Panc1 (cell line): Measurements from ENCODE around the gene HIPK4. TPM values are rescaled to one million over a fixed set of nuclear protein-coding genes. Genes with fewer than 3 reads are reported as not detected.

Experiments used
- ATAC-seq: fragments of 200-7000 bp; cut with Tn5 transposase; 2 replicates; pipeline ENCODE4 v1.9.1; 2020; ENCODE audit warnings: mild to moderate bottlenecking, moderate library complexity
- BruUV-seq: library from RNA; stranded (reverse); fragments of 400-500 nt; replicated peaks from 2 replicates; lab custom pipeline; 2021; lab: Mats Ljungman, UMichigan
- CTCF ChIA-PET: fragments of 300-600 bp; sonication (Branson Sonifier 250); formaldehyde crosslinking; loops from one replicate; lab custom pipeline; 2022; ENCODE audit warnings: antibody characterized with exemption; lab: Charles Lee
- POLR2A ChIA-PET: fragments of 300-600 bp; sonication (Branson Sonifier 250); formaldehyde crosslinking; loops from one replicate; lab custom pipeline; 2022; ENCODE audit warnings: antibody characterized with exemption; lab: Charles Lee
- DNase-seq: peaks from one replicate; pipeline ENCODE4 v3.0.0-alpha.2; 2010; ENCODE audit warnings: low read depth, low spot score
- H3K27ac ChIP-seq: 2 replicates; pipeline ENCODE4 v1.5.1; 2011; ENCODE audit warnings: mild to moderate bottlenecking, low read length, inconsistent platforms
- H3K27me3 ChIP-seq: fragments of 200-500 bp; sonication (Bioruptor generic); 2 replicates; pipeline ENCODE4 v1.6.0; 2014; ENCODE audit warnings: low read length, inconsistent platforms; ENCODE audit not compliant: control insufficient read depth, insufficient read depth
- H3K36me3 ChIP-seq: fragments of 200-500 bp; sonication (Bioruptor generic); 2 replicates; pipeline ENCODE4 v1.5.1; 2014; ENCODE audit warnings: inconsistent platforms, mild to moderate bottlenecking, low read length, moderate library complexity; ENCODE audit not compliant: control insufficient read depth, insufficient read depth
- H3K4me1 ChIP-seq: 2 replicates; pipeline ENCODE4 v1.5.1; 2011; ENCODE audit warnings: inconsistent platforms, mild to moderate bottlenecking, low read length, moderate library complexity; ENCODE audit not compliant: control insufficient read depth, insufficient read depth
- H3K4me3 ChIP-seq, 2 experiments: 2 replicates each; pipeline ENCODE4 v1.5.1; 2011 to 2012; ENCODE audit warnings: low read depth in 2 of 2, low read length in 2 of 2, mild to moderate bottlenecking in 2 of 2, inconsistent platforms in 1 of 2, moderate library complexity in 1 of 2
- H3K9me3 ChIP-seq: fragments of 200-500 bp; sonication (Bioruptor generic); 2 replicates; pipeline ENCODE4 v1.5.1; 2014; ENCODE audit warnings: low read depth, mild to moderate bottlenecking, inconsistent platforms, low read length, moderate library complexity; ENCODE audit not compliant: control insufficient read depth, insufficient read depth
- CTCF ChIP-seq: fragments of 450-650 bp; IDR thresholded peaks from 2 replicates; pipeline ENCODE4 v1.5.1; 2017; ENCODE audit warnings: mild to moderate bottlenecking
- POLR2AphosphoS5 ChIP-seq: IDR thresholded peaks from 2 replicates; pipeline ENCODE4 v1.6.1; 2012; ENCODE audit warnings: mild to moderate bottlenecking, low read depth, low read length, moderate library complexity
- REST ChIP-seq, 2 experiments: IDR thresholded peaks; 2 replicates each; pipeline ENCODE4 v1.6.1; 2011 to 2012; ENCODE audit warnings: low read depth in 2 of 2, control low read depth in 1 of 2, low read length in 1 of 2, mild to moderate bottlenecking in 1 of 2, moderate library complexity in 1 of 2; ENCODE audit not compliant: insufficient read depth in 1 of 2
- SIN3A ChIP-seq: IDR thresholded peaks from 2 replicates; pipeline ENCODE4 v1.6.1; 2012; ENCODE audit warnings: low read depth, mild to moderate bottlenecking, low read length, moderate library complexity, borderline replicate concordance; ENCODE audit not compliant: insufficient read depth
- in situ Hi-C: cut with HindIII; loops from 2 replicates; pipeline ENCODE4 v1.10.0; 2016; ENCODE audit warnings: low sequenced_read_pairs, low pct_unique_long_range_greater_than_20kb
- intact Hi-C: fragments of 100-400 bp; cut with micrococcal nuclease; formaldehyde crosslinking; loops from one replicate; pipeline ENCODE4 v1.10.0; 2022; ENCODE audit not compliant: unreplicated experiment
- total RNA-seq: library from RNA; stranded (reverse); gene quantifications from one replicate; pipeline ENCODE4 v1.2.1, GENCODE V29; 2021; ENCODE audit not compliant: unreplicated experiment

The HIPK4 gene
- total RNA-seq, 1 experiment from 2014 or later = 0.13 TPM

- intact Hi-C loops (no loop called here), in situ Hi-C loops (no loop called here)
- no peaks in the 10 kb centered on the region for H3K36me3 ChIP-seq
- TF ChIP-seq REST (IDR thresholded peaks at IDR 0.05; ENCODE audit: insufficient read depth in 1 of 2, low read depth in 2 of 2, low read length in 1 of 2) (no peak), CTCF (no peak), SIN3A (no peak), POLR2AphosphoS5 (no peak)
- no peak for ATAC-seq
- ChIA-PET POLR2A (no interaction called here), CTCF (interaction anchor here (0.5 kb wide), 1 partner anchor 20 kb away, joined by 3 read pairs; no protein-coding TSS in a partner anchor)
- H3K27ac ChIP-seq = no peak overlapping the region
- H3K4me3 ChIP-seq = no peak overlapping the region
- H3K4me1 ChIP-seq = no peaks in the 10 kb centered on the region
- BruUV-seq = no TSS peak
- DNase-seq = no peak
- no peaks in the 10 kb centered on the region for H3K27me3 ChIP-seq
- H3K9me3 ChIP-seq = no peaks in the 10 kb centered on the region
These were observed 7.0 kb upstream of the HIPK4 start for GRCh38 chr19:40396886-40397567.

- DNase-seq (no peak), ATAC-seq (no peak)
- Histone ChIP-seq H3K4me1 (no peaks in the 10 kb centered on the region), H3K36me3 (no peaks in the 10 kb centered on the region), H3K27me3 (no peaks in the 10 kb centered on the region), H3K9me3 (no peaks in the 10 kb centered on the region), H3K27ac (no peak overlapping the region), H3K4me3 (no peak overlapping the region)
- no TSS peak for BruUV-seq
- intact Hi-C loops = no loop called here
- in situ Hi-C loops = no loop called here
- POLR2A ChIA-PET = no interaction called here
- TF ChIP-seq SIN3A (no peak), REST (IDR thresholded peaks at IDR 0.05; ENCODE audit: insufficient read depth in 1 of 2, low read depth in 2 of 2, low read length in 1 of 2) (no peak)
- CTCF ChIA-PET = no interaction called here
These were observed 6.0 kb upstream of the HIPK4 start for GRCh38 chr19:40395956-40396355.
